HEK293T (cell line): ENCODE measurements around the gene CPA2.
"Not testable (repeated sequence)": the region's sequence is repeated elsewhere in the genome, so short reads cannot be mapped to it uniquely, and the experiment has no call there.

ENCODE experiments used
- CTCF ChIA-PET: fragments of 350-600 bp; formaldehyde crosslinking; extraction: SDS; loops from one replicate; lab custom pipeline; 2021; ENCODE audit warnings: antibody characterized with exemption, inconsistent platforms; lab: Yijun Ruan, JAX
- POLR2A ChIA-PET: fragments of 350-600 bp; formaldehyde crosslinking; extraction: SDS; loops from one replicate; lab custom pipeline; 2020; ENCODE audit warnings: antibody characterized with exemption, inconsistent platforms; lab: Yijun Ruan, JAX
- DNase-seq: peaks from one replicate; pipeline ENCODE4 v3.0.0; 2012; ENCODE audit warnings: mixed read lengths; ENCODE audit errors: extremely low spot score
- ARNT ChIP-seq: fragments of 450-650 bp; IDR thresholded peaks from 2 replicates; pipeline ENCODE4 v1.6.1; 2017; ENCODE audit warnings: mild to moderate bottlenecking
- BHLHE40 ChIP-seq: fragments of 450-650 bp; IDR thresholded peaks from 2 replicates; pipeline ENCODE4 v1.6.1; 2016; ENCODE audit warnings: mild to moderate bottlenecking, moderate library complexity, borderline replicate concordance
- CTBP1 ChIP-seq: fragments of 450-650 bp; IDR thresholded peaks from 2 replicates; pipeline ENCODE4 v1.6.1; 2016; ENCODE audit warnings: borderline replicate concordance
- ELF4 ChIP-seq: fragments of 450-650 bp; IDR thresholded peaks from 2 replicates; pipeline ENCODE4 v1.6.1; 2017; ENCODE audit warnings: antibody characterized with exemption
- FOXA1 ChIP-seq: fragments of 450-650 bp; IDR thresholded peaks from 2 replicates; pipeline ENCODE4 v1.6.1; 2016; ENCODE audit warnings: mild to moderate bottlenecking
- FOXK2 ChIP-seq: fragments of 450-650 bp; IDR thresholded peaks from 2 replicates; pipeline ENCODE4 v1.6.1; 2016; ENCODE audit warnings: mild to moderate bottlenecking
- FOXM1 ChIP-seq: fragments of 450-650 bp; IDR thresholded peaks from 2 replicates; pipeline ENCODE4 v1.6.1; 2017; ENCODE audit warnings: mild to moderate bottlenecking, borderline replicate concordance
- HDGF ChIP-seq: fragments of 450-650 bp; IDR thresholded peaks from 2 replicates; pipeline ENCODE4 v1.6.1; 2017; ENCODE audit warnings: antibody characterized with exemption, borderline replicate concordance
- L3MBTL2 ChIP-seq: fragments of 450-650 bp; conservative IDR thresholded peaks from 2 replicates; pipeline ENCODE4 v1.6.1; 2016; ENCODE audit warnings: mild to moderate bottlenecking
- LEF1 ChIP-seq: fragments of 450-650 bp; IDR thresholded peaks from 2 replicates; pipeline ENCODE4 v1.6.1; 2017; ENCODE audit warnings: mild to moderate bottlenecking, borderline replicate concordance
- NFRKB ChIP-seq: fragments of 450-650 bp; IDR thresholded peaks from 2 replicates; pipeline ENCODE4 v1.6.1; 2016; ENCODE audit warnings: mild to moderate bottlenecking, moderate library complexity
- SP1 ChIP-seq: fragments of 450-650 bp; IDR thresholded peaks from 2 replicates; pipeline ENCODE4 v1.6.1; 2017
- SUZ12 ChIP-seq: fragments of 450-650 bp; IDR thresholded peaks from 2 replicates; pipeline ENCODE4 v1.6.1; 2016; ENCODE audit warnings: mild to moderate bottlenecking
- TARDBP ChIP-seq: fragments of 450-650 bp; IDR thresholded peaks from 2 replicates; pipeline ENCODE4 v1.6.1; 2016
- ZNF384 ChIP-seq: fragments of 450-650 bp; IDR thresholded peaks from 2 replicates; pipeline ENCODE4 v1.6.1; 2016
- TF ChIP-seq, protein P1 (sequence below): fragments of 450-650 bp; IDR thresholded peaks from 2 replicates; pipeline ENCODE4 v1.6.1; 2016

CPA2 gene

DNA sequence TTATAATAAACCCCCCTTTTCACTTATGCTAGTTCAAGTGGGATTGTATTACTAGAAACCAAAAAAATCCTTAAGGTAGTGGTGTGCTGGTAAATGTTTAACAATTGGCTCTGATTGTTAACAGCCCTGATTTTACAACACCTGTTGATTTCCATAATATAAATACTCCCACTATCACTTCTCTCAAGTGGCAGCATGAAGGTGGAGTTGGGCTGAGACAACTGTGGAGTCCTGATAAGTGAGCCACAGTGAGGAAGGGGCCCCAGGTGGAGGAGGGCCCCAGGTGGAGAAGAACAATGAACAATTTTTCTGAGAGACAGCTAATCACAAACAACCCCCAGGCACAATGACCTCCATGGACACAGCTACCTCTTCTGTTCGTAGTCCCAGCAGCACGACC, 32.6 kb upstream of the CPA2 start:
- no peak for DNase-seq
- no peak for TF ChIP-seq ELF4
- TF ChIP-seq FOXM1 = no peak
- no peak for TF ChIP-seq ARNT
- TF ChIP-seq ZNF384 = no peak
- TF ChIP-seq SUZ12 = no peak
- no peak for TF ChIP-seq HDGF
- TF ChIP-seq TARDBP = no peak
- no peak for TF ChIP-seq FOXA1
- TF ChIP-seq SP1 = no peak
- no peak for TF ChIP-seq CTBP1
- TF ChIP-seq BHLHE40 = no peak
- TF ChIP-seq FOXK2 = no peak
- no peak for TF ChIP-seq NFRKB
- CTCF ChIA-PET = no interaction called here
- POLR2A ChIA-PET = no interaction called here

DNA sequence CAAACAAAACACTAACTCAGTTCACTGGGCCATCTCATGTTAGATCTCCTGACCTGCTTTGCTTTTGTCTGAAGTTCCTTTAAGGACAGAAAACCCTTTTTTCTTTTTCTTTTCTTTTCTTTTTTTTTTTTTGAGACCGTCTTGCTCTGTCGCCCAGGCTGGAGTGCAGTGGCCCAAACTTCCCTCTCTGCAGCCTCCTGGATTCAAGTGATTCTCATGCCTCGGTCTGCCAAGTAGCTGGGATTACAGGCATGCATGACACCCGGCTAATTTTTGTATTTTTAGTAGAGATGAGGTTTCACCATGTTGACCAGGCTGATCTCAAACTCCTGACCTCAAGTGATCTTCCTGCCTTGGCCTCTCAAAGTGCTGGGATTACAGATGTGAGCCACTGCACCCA, 30.3 kb upstream of the CPA2 start:
- DNase-seq, POLR2A ChIA-PET, CTCF ChIA-PET: not testable (repeated sequence)

DNA sequence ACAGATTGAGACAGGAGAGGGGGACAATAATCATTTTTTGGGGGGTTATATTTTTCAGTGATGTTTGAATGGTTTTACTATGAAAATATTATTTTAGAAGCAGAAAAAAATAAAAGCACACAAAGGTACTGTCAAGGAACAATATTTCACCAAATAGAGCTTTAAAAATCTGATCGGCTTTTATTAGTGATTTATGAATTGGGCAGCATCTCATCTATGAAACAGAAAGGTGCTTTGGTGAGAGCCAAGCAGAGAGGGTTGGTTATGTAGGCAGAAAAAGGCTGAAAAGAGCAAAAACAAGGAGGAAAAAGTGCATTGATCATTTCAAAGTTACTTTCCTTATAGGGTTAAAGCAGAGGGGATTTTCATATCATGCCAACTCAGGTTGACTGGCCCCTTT, 26.4 kb upstream of the CPA2 start:
- CTCF ChIA-PET = no interaction called here
- no peak for DNase-seq
- TF ChIP-seq, protein P1, sequence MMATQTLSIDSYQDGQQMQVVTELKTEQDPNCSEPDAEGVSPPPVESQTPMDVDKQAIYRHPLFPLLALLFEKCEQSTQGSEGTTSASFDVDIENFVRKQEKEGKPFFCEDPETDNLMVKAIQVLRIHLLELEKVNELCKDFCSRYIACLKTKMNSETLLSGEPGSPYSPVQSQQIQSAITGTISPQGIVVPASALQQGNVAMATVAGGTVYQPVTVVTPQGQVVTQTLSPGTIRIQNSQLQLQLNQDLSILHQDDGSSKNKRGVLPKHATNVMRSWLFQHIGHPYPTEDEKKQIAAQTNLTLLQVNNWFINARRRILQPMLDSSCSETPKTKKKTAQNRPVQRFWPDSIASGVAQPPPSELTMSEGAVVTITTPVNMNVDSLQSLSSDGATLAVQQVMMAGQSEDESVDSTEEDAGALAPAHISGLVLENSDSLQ = no peak
- no peak for TF ChIP-seq ARNT
- no peak for TF ChIP-seq FOXK2
- TF ChIP-seq HDGF = no peak
- TF ChIP-seq CTBP1 = no peak
- TF ChIP-seq FOXA1 = no peak
- TF ChIP-seq ELF4 = no peak
- TF ChIP-seq NFRKB = no peak
- no peak for TF ChIP-seq FOXM1
- TF ChIP-seq L3MBTL2 = no peak
- no peak for TF ChIP-seq BHLHE40
- no peak for TF ChIP-seq SP1
- no peak for TF ChIP-seq ZNF384
- no peak for TF ChIP-seq TARDBP
- no peak for TF ChIP-seq LEF1
- no peak for TF ChIP-seq SUZ12
- POLR2A ChIA-PET = interaction anchor here (1.2 kb wide), 1 partner anchor 35 kb away, joined by 4 read pairs; the partner anchor contains the start of gene TMEM209

DNA sequence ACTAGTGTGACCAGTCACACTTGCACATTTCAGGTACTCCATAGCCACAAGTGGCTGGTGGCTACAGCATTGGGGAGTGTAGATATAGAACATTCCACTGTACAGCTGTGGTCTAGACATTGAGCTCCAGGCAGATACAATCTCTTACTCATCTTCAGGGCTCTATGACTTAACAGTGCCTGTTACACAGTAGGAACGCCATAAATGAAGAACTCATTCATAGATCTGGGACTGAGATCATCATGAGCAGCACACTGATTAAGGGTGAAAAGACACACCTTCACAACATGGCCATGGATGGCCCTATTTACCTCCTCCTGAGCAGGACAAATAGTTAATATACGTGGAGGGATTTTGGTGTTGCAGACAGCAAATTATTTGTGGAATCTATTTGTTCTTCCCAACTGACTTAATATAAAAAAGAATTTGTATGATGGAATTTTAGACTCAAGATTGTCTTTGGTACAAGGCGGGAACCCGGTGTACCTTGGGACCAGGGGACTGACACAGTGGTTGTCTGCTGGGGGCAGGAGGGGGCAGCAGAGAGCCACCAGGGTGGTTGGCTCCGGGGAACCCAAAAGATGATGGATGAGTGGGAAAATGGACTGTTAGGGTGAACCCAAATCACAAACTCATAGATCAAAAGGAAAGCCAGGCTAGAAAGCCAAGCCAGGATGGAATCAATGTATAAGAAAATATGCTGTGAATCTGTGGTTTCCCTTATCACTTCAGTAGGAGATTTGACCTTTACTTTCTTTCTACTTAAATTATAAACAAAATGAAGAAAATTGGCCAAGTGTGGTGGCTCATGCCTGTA, 24.3 kb upstream of the CPA2 start:
- POLR2A ChIA-PET = interaction anchor here (1.0 to 1.1 kb wide), 2 partner anchors 31 to 37 kb away, joined by 3 to 4 read pairs; partner anchors contain the start of gene TMEM209
- TF ChIP-seq, protein P1 = peak; percentile 49; the same call in 1 of the 2 replicates
- no peak for TF ChIP-seq CTBP1
- CTCF ChIA-PET = interaction anchor here (0.6 to 1.5 kb wide), 2 partner anchors 199 to 480 kb away, joined by 3 to 7 read pairs; partner anchors contain the start of gene CEP41
- peak; percentile 69 for DNase-seq

DNA sequence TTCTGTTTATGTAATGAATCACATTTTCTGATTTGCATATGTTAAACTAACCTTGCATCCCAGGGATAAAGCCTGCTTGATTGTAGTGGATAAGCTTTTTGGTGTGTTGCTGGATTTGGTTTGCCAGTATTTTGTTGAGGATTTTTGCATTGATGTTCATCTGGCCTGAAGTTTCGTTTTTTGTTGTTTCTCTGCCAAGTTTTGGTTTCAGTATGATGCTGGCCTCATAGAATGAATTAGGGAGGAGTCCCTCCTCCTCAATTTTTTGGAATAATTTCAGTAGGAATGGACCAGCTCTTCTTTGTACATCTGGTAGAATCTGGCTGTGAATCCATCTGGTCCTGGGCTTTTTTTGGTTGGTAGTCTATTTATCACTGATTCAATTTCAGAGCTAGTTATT, 23.2 kb upstream of the CPA2 start:
- CTCF ChIA-PET, DNase-seq: not testable (repeated sequence)
- POLR2A ChIA-PET = interaction anchor here (1.0 to 1.1 kb wide), 2 partner anchors 30 to 38 kb away, joined by 3 to 4 read pairs; partner anchors contain the start of gene TMEM209

DNA sequence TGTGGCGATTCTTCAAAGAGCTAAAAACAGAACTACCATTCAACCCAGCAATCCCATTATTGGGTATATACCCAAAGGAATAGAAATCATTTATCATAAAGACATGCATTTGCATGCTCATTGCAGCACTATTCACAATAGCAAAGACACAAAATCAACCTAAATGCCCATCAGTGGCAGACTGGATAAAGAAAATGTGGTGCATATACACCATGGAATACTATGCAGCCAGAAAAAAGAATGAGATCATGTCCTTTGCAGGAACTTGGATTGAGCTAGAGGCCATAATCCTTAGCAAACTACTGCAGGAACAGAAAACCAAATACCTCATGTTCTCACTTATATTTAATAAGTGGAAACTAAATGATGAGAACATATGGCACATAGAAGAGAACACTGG, 20.2 kb upstream of the CPA2 start:
- POLR2A ChIA-PET, DNase-seq, CTCF ChIA-PET: not testable (repeated sequence)

DNA sequence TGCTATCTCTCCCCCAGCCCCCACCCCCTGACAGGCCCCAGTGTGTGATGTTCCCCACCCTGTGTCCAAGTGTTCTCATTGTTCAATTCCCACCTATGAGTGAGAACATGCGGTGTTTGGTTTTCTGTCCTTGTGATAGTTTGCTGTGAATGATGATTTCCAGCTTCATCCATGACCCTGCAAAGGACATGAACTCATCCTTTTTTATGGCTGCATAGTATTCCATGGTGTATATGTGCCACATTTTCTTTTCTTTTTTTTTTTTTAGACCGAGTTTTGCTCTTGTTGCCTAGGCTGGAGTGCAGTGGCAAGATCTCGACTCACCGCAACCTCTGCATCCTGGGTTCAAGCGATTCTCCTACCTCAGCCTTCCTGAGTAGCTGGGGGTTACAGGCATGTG, 17.8 kb upstream of the CPA2 start:
- POLR2A ChIA-PET, DNase-seq, CTCF ChIA-PET: not testable (repeated sequence)

DNA sequence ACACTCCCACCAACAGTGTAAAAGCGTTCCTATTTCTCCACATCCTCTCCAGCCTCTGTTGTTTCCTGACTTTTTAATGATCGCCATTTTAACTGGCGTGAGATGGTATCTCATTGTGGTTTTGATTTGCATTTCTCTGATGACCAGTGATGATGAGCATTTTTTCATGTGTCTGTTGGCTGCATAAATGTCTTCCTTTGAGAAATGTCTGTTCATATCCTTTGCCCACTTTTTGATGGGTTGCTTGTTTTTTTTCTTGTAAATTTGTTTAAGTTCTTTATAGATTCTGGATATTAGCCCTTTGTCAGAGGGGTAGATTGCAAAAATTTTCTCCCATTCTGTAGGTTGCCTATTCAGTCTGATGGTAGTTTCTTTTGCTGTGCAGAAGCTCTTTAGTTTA, 17.0 kb upstream of the CPA2 start:
- CTCF ChIA-PET, DNase-seq, POLR2A ChIA-PET: not testable (repeated sequence)

DNA sequence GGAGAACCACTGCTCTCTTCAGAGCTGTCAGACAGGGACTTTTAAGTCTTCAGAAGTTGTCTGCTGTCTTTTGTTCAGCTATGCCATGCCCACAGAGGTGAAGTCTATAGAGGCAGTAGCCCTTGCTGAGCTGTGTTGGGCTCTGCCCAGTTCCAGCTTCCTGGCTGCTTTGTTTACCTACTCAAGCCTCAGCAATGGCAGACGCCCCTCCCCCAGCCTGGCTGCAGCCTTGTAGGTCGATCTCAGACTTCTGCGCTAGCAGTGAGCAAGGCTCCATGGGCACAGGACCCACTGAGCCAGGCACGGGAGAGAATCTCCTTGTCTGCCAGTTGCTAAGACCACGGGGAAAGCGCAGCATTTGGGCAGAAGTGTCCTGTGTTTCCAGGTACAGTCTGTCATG, 12.1 kb upstream of the CPA2 start:
- DNase-seq = no peak
- ChIA-PET POLR2A (no interaction called here), CTCF (no interaction called here)
- TF ChIP-seq SP1 (no peak), FOXK2 (no peak), SUZ12 (no peak), TARDBP (no peak), NFRKB (no peak), CTBP1 (no peak), LEF1 (no peak), FOXA1 (no peak), L3MBTL2 (no peak)
